ENCODE measurements around the gene CFAP65.

Gene CFAP65

GRCh38 chr2:219060821-219061791, 19.8 kb upstream of the CFAP65 start, which contains the start of gene IHH:
Gene IHH, minus strand, starts transcription at chr2:219060921. Its CDS starts 454 bp downstream, at chr2:219060467.
- no peak for DNase-seq

GRCh38 chr2:219059725-219060682, 18.7 kb upstream of the CFAP65 start:
- no peak for DNase-seq

- DNase-seq: no peak
Observed at GRCh38 chr2:219059375-219059724, 18.0 kb upstream of the CFAP65 start.

GRCh38 chr2:219058541-219059374, 17.4 kb upstream of the CFAP65 start:
- no peak for DNase-seq

- peak; percentile 66 to 72 for DNase-seq
Observed at GRCh38 chr2:219057709-219058540, 16.6 kb upstream of the CFAP65 start.

- no peak for DNase-seq
Observed at GRCh38 chr2:219056896-219057708, 15.8 kb upstream of the CFAP65 start.

- no peak for DNase-seq
Observed at GRCh38 chr2:219056176-219056895, 15.0 kb upstream of the CFAP65 start.

- no peak for DNase-seq
Observed at GRCh38 chr2:219054956-219055903, 13.9 kb upstream of the CFAP65 start.

GRCh38 chr2:219049282-219049681, 8.0 kb upstream of the CFAP65 start:
- DNase-seq: no peak

GRCh38 chr2:219045937-219046550, 4.7 kb upstream of the CFAP65 start:
- no peak for DNase-seq

GRCh38 chr2:219042750-219043149, 1.4 kb upstream of the CFAP65 start:
- DNase-seq: no peak

- DNase-seq: no peak
Observed at GRCh38 chr2:219042157-219042556, 841 bp upstream of the CFAP65 start.

- no peak for DNase-seq
Observed at GRCh38 chr2:219038600-219038999, 2.7 kb downstream of the CFAP65 start.

GRCh38 chr2:219037783-219038499, 3.4 kb downstream of the CFAP65 start:
- no peak for DNase-seq

- DNase-seq: no peak
Observed at GRCh38 chr2:219035942-219036341, 5.4 kb downstream of the CFAP65 start.

GRCh38 chr2:219034823-219035222, 6.5 kb downstream of the CFAP65 start:
- DNase-seq: no peak

GRCh38 chr2:219032051-219032745, 9.1 kb downstream of the CFAP65 start:
- DNase-seq: no peak
